ENCODE results near the gene SLC35F3. TPM values are rescaled to one million over a fixed set of nuclear protein-coding genes. Genes with fewer than 3 reads are reported as not detected.

The SLC35F3 gene
- total and polyA plus RNA-seq, 2 experiments from 2014 or later = 1.0 to 3.2 TPM

DNA sequence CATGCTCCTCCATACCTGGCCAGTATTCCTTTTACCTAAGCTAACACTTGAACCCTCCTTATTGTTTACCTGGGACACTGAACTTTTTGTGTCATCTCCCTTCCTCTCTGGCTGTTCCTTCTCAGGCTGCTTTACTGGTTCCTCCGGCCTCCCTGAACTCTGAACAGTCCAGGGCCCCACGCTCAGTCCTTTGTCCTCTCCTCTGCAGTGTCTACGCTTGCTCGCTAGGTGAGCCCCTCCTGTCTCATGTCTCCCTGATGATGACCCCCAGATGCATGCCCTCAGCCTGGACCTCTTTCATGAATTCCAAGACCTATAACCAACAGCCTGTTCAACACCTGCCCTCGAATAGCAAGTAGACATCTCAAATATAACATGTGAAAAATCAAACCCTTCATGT is 360.4 kb downstream of the SLC35F3 start:
- no peak overlapping the region for H3K4me3 ChIP-seq
- H4K20me1 ChIP-seq (replicated peaks; ENCODE audit: insufficient read depth) = no peaks in the 10 kb centered on the region
- H3K79me2 ChIP-seq (replicated peaks; ENCODE audit: insufficient read depth) = no peaks in the 10 kb centered on the region
- no peaks in the 10 kb centered on the region for H3K4me1 ChIP-seq (ENCODE audit: insufficient read depth)
- ATAC-seq (no peak), DNase-seq (ENCODE audit: low spot score) (no peak)
- no peaks in the 10 kb centered on the region for H3K27me3 ChIP-seq (ENCODE audit: insufficient read depth)
- Mint-ChIP-seq H3K9me3 (peaks cover 10% of the 10 kb centered on the region; the same call in 1 of the 3 replicates), H3K36me3 (ENCODE audit: low read depth) (no peaks in the 10 kb centered on the region), H3K4me3 (no peak overlapping the region), H3K27me3 (ENCODE audit: insufficient read depth, low read depth, poor library complexity) (peaks cover 1% of the 10 kb centered on the region), H3K4me1 (peaks cover 14% of the 10 kb centered on the region), H3K27ac (no peak overlapping the region)
- H3K9me2 ChIP-seq (ENCODE audit: insufficient read depth) = no peaks in the 10 kb centered on the region; the same call in 1 of the 2 replicates
- H3F3A ChIP-seq (replicated peaks; ENCODE audit: low read depth) = no peaks in the 10 kb centered on the region
- no peaks in the 10 kb centered on the region for H3K36me3 ChIP-seq (ENCODE audit: insufficient read depth)
- no peak for TF ChIP-seq STAT1 (IDR thresholded peaks at IDR 0.05; ENCODE audit: unreplicated experiment)
- no peak for TF ChIP-seq ZNF114 (CRISPR knock-in tag; IDR thresholded peaks at IDR 0.05)
- TF ChIP-seq POLR2AphosphoS5 (IDR thresholded peaks at IDR 0.05; ENCODE audit: low read depth) = no peak
- no peak for TF ChIP-seq ETS1 (IDR thresholded peaks at IDR 0.05)
- TF ChIP-seq, protein P1, sequence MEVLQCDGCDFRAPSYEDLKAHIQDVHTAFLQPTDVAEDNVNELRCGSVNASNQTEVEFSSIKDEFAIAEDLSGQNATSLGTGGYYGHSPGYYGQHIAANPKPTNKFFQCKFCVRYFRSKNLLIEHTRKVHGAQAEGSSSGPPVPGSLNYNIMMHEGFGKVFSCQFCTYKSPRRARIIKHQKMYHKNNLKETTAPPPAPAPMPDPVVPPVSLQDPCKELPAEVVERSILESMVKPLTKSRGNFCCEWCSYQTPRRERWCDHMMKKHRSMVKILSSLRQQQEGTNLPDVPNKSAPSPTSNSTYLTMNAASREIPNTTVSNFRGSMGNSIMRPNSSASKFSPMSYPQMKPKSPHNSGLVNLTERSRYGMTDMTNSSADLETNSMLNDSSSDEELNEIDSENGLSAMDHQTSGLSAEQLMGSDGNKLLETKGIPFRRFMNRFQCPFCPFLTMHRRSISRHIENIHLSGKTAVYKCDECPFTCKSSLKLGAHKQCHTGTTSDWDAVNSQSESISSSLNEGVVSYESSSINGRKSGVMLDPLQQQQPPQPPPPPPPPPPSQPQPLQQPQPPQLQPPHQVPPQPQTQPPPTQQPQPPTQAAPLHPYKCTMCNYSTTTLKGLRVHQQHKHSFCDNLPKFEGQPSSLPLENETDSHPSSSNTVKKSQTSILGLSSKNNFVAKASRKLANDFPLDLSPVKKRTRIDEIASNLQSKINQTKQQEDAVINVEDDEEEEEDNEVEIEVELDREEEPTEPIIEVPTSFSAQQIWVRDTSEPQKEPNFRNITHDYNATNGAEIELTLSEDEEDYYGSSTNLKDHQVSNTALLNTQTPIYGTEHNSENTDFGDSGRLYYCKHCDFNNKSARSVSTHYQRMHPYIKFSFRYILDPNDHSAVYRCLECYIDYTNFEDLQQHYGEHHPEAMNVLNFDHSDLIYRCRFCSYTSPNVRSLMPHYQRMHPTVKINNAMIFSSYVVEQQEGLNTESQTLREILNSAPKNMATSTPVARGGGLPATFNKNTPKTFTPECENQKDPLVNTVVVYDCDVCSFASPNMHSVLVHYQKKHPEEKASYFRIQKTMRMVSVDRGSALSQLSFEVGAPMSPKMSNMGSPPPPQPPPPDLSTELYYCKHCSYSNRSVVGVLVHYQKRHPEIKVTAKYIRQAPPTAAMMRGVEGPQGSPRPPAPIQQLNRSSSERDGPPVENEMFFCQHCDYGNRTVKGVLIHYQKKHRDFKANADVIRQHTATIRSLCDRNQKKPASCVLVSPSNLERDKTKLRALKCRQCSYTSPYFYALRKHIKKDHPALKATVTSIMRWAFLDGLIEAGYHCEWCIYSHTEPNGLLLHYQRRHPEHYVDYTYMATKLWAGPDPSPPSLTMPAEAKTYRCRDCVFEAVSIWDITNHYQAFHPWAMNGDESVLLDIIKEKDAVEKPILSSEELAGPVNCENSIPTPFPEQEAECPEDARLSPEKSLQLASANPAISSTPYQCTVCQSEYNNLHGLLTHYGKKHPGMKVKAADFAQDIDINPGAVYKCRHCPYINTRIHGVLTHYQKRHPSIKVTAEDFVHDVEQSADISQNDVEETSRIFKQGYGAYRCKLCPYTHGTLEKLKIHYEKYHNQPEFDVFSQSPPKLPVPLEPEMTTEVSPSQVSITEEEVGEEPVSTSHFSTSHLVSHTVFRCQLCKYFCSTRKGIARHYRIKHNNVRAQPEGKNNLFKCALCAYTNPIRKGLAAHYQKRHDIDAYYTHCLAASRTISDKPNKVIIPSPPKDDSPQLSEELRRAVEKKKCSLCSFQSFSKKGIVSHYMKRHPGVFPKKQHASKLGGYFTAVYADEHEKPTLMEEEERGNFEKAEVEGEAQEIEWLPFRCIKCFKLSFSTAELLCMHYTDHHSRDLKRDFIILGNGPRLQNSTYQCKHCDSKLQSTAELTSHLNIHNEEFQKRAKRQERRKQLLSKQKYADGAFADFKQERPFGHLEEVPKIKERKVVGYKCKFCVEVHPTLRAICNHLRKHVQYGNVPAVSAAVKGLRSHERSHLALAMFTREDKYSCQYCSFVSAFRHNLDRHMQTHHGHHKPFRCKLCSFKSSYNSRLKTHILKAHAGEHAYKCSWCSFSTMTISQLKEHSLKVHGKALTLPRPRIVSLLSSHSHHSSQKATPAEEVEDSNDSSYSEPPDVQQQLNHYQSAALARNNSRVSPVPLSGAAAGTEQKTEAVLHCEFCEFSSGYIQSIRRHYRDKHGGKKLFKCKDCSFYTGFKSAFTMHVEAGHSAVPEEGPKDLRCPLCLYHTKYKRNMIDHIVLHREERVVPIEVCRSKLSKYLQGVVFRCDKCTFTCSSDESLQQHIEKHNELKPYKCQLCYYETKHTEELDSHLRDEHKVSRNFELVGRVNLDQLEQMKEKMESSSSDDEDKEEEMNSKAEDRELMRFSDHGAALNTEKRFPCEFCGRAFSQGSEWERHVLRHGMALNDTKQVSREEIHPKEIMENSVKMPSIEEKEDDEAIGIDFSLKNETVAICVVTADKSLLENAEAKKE (CRISPR knock-in tag; IDR thresholded peaks at IDR 0.05) = no peak
- TF ChIP-seq CREB1 (CRISPR knock-in tag; IDR thresholded peaks at IDR 0.05; ENCODE audit: low read depth) = no peak
- TF ChIP-seq EZH2 (IDR thresholded peaks at IDR 0.05; ENCODE audit: low read depth, unreplicated experiment) = no peak
- TF ChIP-seq CTCF (conservative IDR thresholded peaks at IDR 0.05; ENCODE audit: low read depth in 2 of 2) = no peak
- TF ChIP-seq ZNF331 (CRISPR knock-in tag; IDR thresholded peaks at IDR 0.05; ENCODE audit: low read depth) = no peak
- no peak for TF ChIP-seq JUNB (IDR thresholded peaks at IDR 0.05; ENCODE audit: unreplicated experiment)
- TF ChIP-seq REST (IDR thresholded peaks at IDR 0.05; ENCODE audit: unreplicated experiment) = no peak
- no peak for TF ChIP-seq NANOG (IDR thresholded peaks at IDR 0.05; ENCODE audit: borderline replicate concordance)
- TF ChIP-seq EZH2phosphoT487 (IDR thresholded peaks at IDR 0.05; ENCODE audit: unreplicated experiment) = no peak
- H3K27ac ChIP-seq (ENCODE audit: low read depth) = no peak overlapping the region
- H2AFZ ChIP-seq = no peak overlapping the region
- no peak overlapping the region for H3K4me2 ChIP-seq
